Measurements from ENCODE around the gene CDH23.

Gene CDH23

GRCh38 chr10:71601273-71601672 is 204.6 kb downstream of the CDH23 start:
- H3K36me3 Mint-ChIP-seq (ENCODE audit: low read depth) = no peaks in the 10 kb centered on the region
- H3K27me3 Mint-ChIP-seq (ENCODE audit: low read depth) = no peaks in the 10 kb centered on the region
- no peak overlapping the region for H3K4me3 Mint-ChIP-seq
- no peaks in the 10 kb centered on the region for H3K4me1 Mint-ChIP-seq (ENCODE audit: low read depth)
- no peak overlapping the region for H3K27ac Mint-ChIP-seq
- H3K9me3 Mint-ChIP-seq = no peaks in the 10 kb centered on the region

GRCh38 chr10:71603150-71603549 is 206.4 kb downstream of the CDH23 start:
- no peak overlapping the region for H3K4me3 Mint-ChIP-seq
- no peaks in the 10 kb centered on the region for H3K4me1 Mint-ChIP-seq (ENCODE audit: low read depth)
- no peaks in the 10 kb centered on the region for H3K36me3 Mint-ChIP-seq (ENCODE audit: low read depth)
- H3K9me3 Mint-ChIP-seq = no peaks in the 10 kb centered on the region
- no peaks in the 10 kb centered on the region for H3K27me3 Mint-ChIP-seq (ENCODE audit: low read depth)
- H3K27ac Mint-ChIP-seq = no peak overlapping the region

- Mint-ChIP-seq H3K9me3 (no peaks in the 10 kb centered on the region), H3K27ac (no peak overlapping the region), H3K27me3 (ENCODE audit: low read depth) (no peaks in the 10 kb centered on the region), H3K4me3 (no peak overlapping the region), H3K36me3 (ENCODE audit: low read depth) (no peaks in the 10 kb centered on the region), H3K4me1 (ENCODE audit: low read depth) (no peaks in the 10 kb centered on the region)
Observed at GRCh38 chr10:71603754-71604153, 207.0 kb downstream of the CDH23 start.

GRCh38 chr10:71604324-71605018 is 207.8 kb downstream of the CDH23 start:
- H3K36me3 Mint-ChIP-seq (ENCODE audit: low read depth) = no peaks in the 10 kb centered on the region

GRCh38 chr10:71605263-71605962 is 208.7 kb downstream of the CDH23 start:
- Mint-ChIP-seq H3K4me1 (ENCODE audit: low read depth) (no peaks in the 10 kb centered on the region), H3K27ac (no peak overlapping the region), H3K4me3 (no peak overlapping the region), H3K9me3 (no peaks in the 10 kb centered on the region), H3K27me3 (ENCODE audit: low read depth) (no peaks in the 10 kb centered on the region), H3K36me3 (ENCODE audit: low read depth) (no peaks in the 10 kb centered on the region)

More at GRCh38 chr10:71604324-71605018, 207.8 kb downstream of the CDH23 start:
- H3K27me3 Mint-ChIP-seq (ENCODE audit: low read depth) = no peaks in the 10 kb centered on the region
- H3K27ac Mint-ChIP-seq = no peak overlapping the region
- H3K4me3 Mint-ChIP-seq = no peak overlapping the region
- H3K9me3 Mint-ChIP-seq = no peaks in the 10 kb centered on the region
- H3K4me1 Mint-ChIP-seq (ENCODE audit: low read depth) = no peaks in the 10 kb centered on the region

GRCh38 chr10:71606257-71607081 is 209.7 kb downstream of the CDH23 start:
- no peak overlapping the region for H3K4me3 Mint-ChIP-seq
- no peaks in the 10 kb centered on the region for H3K9me3 Mint-ChIP-seq
- no peaks in the 10 kb centered on the region for H3K27me3 Mint-ChIP-seq (ENCODE audit: low read depth)
- no peaks in the 10 kb centered on the region for H3K36me3 Mint-ChIP-seq (ENCODE audit: low read depth)
- H3K4me1 Mint-ChIP-seq (ENCODE audit: low read depth) = no peaks in the 10 kb centered on the region
- no peak overlapping the region for H3K27ac Mint-ChIP-seq

DNA sequence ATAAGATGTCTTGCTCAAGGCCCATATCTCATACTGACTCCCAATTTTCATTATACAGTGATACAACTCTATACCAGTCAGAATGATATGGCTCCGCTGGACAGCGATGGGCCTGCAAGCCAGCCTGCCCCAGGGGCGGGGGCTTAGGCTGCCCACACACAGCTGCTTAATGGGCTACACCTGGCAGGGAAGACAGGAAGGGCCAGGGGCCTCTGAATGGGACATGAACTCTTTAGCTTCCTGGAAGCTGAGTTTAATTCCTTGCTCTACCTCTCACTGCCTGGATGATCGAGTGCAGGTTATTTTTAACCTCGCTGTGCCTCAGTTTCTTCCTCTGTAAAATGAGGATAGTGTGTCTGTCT is 210.3 kb downstream of the CDH23 start:
- Mint-ChIP-seq H3K4me3 (no peak overlapping the region), H3K4me1 (ENCODE audit: low read depth) (no peaks in the 10 kb centered on the region), H3K27me3 (ENCODE audit: low read depth) (no peaks in the 10 kb centered on the region), H3K36me3 (ENCODE audit: low read depth) (no peaks in the 10 kb centered on the region), H3K27ac (no peak overlapping the region), H3K9me3 (no peaks in the 10 kb centered on the region)

- H3K36me3 Mint-ChIP-seq (ENCODE audit: low read depth) = no peaks in the 10 kb centered on the region
- no peaks in the 10 kb centered on the region for H3K9me3 Mint-ChIP-seq
- no peak overlapping the region for H3K4me3 Mint-ChIP-seq
- H3K4me1 Mint-ChIP-seq (ENCODE audit: low read depth) = no peaks in the 10 kb centered on the region
- H3K27ac Mint-ChIP-seq = no peak overlapping the region
- H3K27me3 Mint-ChIP-seq (ENCODE audit: low read depth) = no peaks in the 10 kb centered on the region
Observed at GRCh38 chr10:71608819-71609768, 212.4 kb downstream of the CDH23 start.

- Mint-ChIP-seq H3K27ac (no peak overlapping the region), H3K9me3 (no peaks in the 10 kb centered on the region), H3K27me3 (ENCODE audit: low read depth) (no peaks in the 10 kb centered on the region), H3K36me3 (ENCODE audit: low read depth) (no peaks in the 10 kb centered on the region), H3K4me1 (ENCODE audit: low read depth) (no peaks in the 10 kb centered on the region), H3K4me3 (no peak overlapping the region)
Observed at GRCh38 chr10:71610651-71611050, 213.9 kb downstream of the CDH23 start.

- H3K4me1 Mint-ChIP-seq (ENCODE audit: low read depth) = no peaks in the 10 kb centered on the region
- H3K9me3 Mint-ChIP-seq = no peaks in the 10 kb centered on the region
- H3K27ac Mint-ChIP-seq = no peak overlapping the region
- no peaks in the 10 kb centered on the region for H3K36me3 Mint-ChIP-seq (ENCODE audit: low read depth)
- H3K27me3 Mint-ChIP-seq (ENCODE audit: low read depth) = no peaks in the 10 kb centered on the region
- no peak overlapping the region for H3K4me3 Mint-ChIP-seq
Observed at GRCh38 chr10:71611131-71611530, 214.4 kb downstream of the CDH23 start.

GRCh38 chr10:71611709-71612422 is 215.1 kb downstream of the CDH23 start:
- no peaks in the 10 kb centered on the region for H3K27me3 Mint-ChIP-seq (ENCODE audit: low read depth)
- H3K9me3 Mint-ChIP-seq = no peaks in the 10 kb centered on the region
- H3K27ac Mint-ChIP-seq = no peak overlapping the region
- no peaks in the 10 kb centered on the region for H3K4me1 Mint-ChIP-seq (ENCODE audit: low read depth)
- H3K4me3 Mint-ChIP-seq = no peak overlapping the region
- H3K36me3 Mint-ChIP-seq (ENCODE audit: low read depth) = no peaks in the 10 kb centered on the region

- Mint-ChIP-seq H3K36me3 (ENCODE audit: low read depth) (no peaks in the 10 kb centered on the region), H3K9me3 (no peaks in the 10 kb centered on the region), H3K4me3 (no peak overlapping the region), H3K27me3 (ENCODE audit: low read depth) (no peaks in the 10 kb centered on the region), H3K27ac (no peak overlapping the region), H3K4me1 (ENCODE audit: low read depth) (no peaks in the 10 kb centered on the region)
Observed at GRCh38 chr10:71613261-71613777, 216.6 kb downstream of the CDH23 start.

GRCh38 chr10:71613877-71614276 is 217.2 kb downstream of the CDH23 start:
- no peak overlapping the region for H3K4me3 Mint-ChIP-seq
- H3K9me3 Mint-ChIP-seq = no peaks in the 10 kb centered on the region
- H3K27me3 Mint-ChIP-seq (ENCODE audit: low read depth) = no peaks in the 10 kb centered on the region
- H3K27ac Mint-ChIP-seq = no peak overlapping the region
- no peaks in the 10 kb centered on the region for H3K4me1 Mint-ChIP-seq (ENCODE audit: low read depth)
- H3K36me3 Mint-ChIP-seq (ENCODE audit: low read depth) = no peaks in the 10 kb centered on the region

Measured in T-helper 1 cell treated with Interleukin-12 subunit alpha and Interleukin-12 subunit beta and Interleukin-4 antibody, amounts not matched to agents 30 μg/mL and 1 μg/mL, for 36 hours (primary cell).